ENCODE measurements around the gene TM4SF4.

TM4SF4 gene

GRCh38 chr3:149435996-149436885 is 38.3 kb upstream of the TM4SF4 start:
- no peak for DNase-seq (ENCODE audit: low read depth, low spot score)
- TF ChIP-seq CTCF (IDR thresholded peaks at IDR 0.05; ENCODE audit: low read depth, low read length) = no peak
- no peak overlapping the region for H3K4me3 ChIP-seq (ENCODE audit: low read depth, low read length)
- in situ Hi-C loops (cut with HindIII; ENCODE audit: low sequenced_read_pairs) = no loop called here

- no peak overlapping the region for H3K4me3 ChIP-seq (ENCODE audit: low read depth, low read length)
- in situ Hi-C loops (cut with HindIII; ENCODE audit: low sequenced_read_pairs) = no loop called here
- TF ChIP-seq CTCF (IDR thresholded peaks at IDR 0.05; ENCODE audit: low read depth, low read length) = no peak
- DNase-seq (ENCODE audit: low read depth, low spot score) = no peak
Observed at GRCh38 chr3:149437286-149437685, 37.2 kb upstream of the TM4SF4 start.

- in situ Hi-C loops (cut with HindIII; ENCODE audit: low sequenced_read_pairs) = no loop called here
- no peak for TF ChIP-seq CTCF (IDR thresholded peaks at IDR 0.05; ENCODE audit: low read depth, low read length)
- no peak for DNase-seq (ENCODE audit: low read depth, low spot score)
- H3K4me3 ChIP-seq (ENCODE audit: low read depth, low read length) = no peak overlapping the region
Observed at GRCh38 chr3:149437710-149438109, 36.8 kb upstream of the TM4SF4 start.

GRCh38 chr3:149438981-149439380 is 35.5 kb upstream of the TM4SF4 start:
- DNase-seq (ENCODE audit: low read depth, low spot score) = no peak
- TF ChIP-seq CTCF (IDR thresholded peaks at IDR 0.05; ENCODE audit: low read depth, low read length) = no peak
- no peak overlapping the region for H3K4me3 ChIP-seq (ENCODE audit: low read depth, low read length)
- in situ Hi-C loops (cut with HindIII; ENCODE audit: low sequenced_read_pairs) = no loop called here

GRCh38 chr3:149441642-149442041 is 32.9 kb upstream of the TM4SF4 start:
- TF ChIP-seq CTCF (IDR thresholded peaks at IDR 0.05; ENCODE audit: low read depth, low read length) = no peak
- no peak for DNase-seq (ENCODE audit: low read depth, low spot score)
- in situ Hi-C loops (cut with HindIII; ENCODE audit: low sequenced_read_pairs) = no loop called here
- H3K4me3 ChIP-seq (ENCODE audit: low read depth, low read length) = no peak overlapping the region

GRCh38 chr3:149442043-149442442 is 32.5 kb upstream of the TM4SF4 start:
- no peak for DNase-seq (ENCODE audit: low read depth, low spot score)

More at GRCh38 chr3:149442043-149442442, 32.5 kb upstream of the TM4SF4 start:
- no peak overlapping the region for H3K4me3 ChIP-seq (ENCODE audit: low read depth, low read length)
- in situ Hi-C loops (cut with HindIII; ENCODE audit: low sequenced_read_pairs) = no loop called here
- TF ChIP-seq CTCF (IDR thresholded peaks at IDR 0.05; ENCODE audit: low read depth, low read length) = no peak
